Ishikawa (cell line): ENCODE results near the gene SIT1.
A peak's percentile ranks its signal among the peaks of the same experiment; 100 is the strongest.

ENCODE experiments used
- CEBPB ChIP-seq: IDR thresholded peaks from 2 replicates; pipeline ENCODE4 v1.6.1; 2012
- CREB1 ChIP-seq: IDR thresholded peaks from 2 replicates; pipeline ENCODE4 v1.6.1; 2012; ENCODE audit warnings: low read depth
- EGR1 ChIP-seq: IDR thresholded peaks from 2 replicates; pipeline ENCODE4 v1.6.1; 2012
- EP300 ChIP-seq: IDR thresholded peaks from 2 replicates; pipeline ENCODE4 v1.6.1; 2012; ENCODE audit warnings: borderline replicate concordance
- FOXM1 ChIP-seq: IDR thresholded peaks from 2 replicates; pipeline ENCODE4 v1.6.1; 2012; ENCODE audit warnings: low read depth, borderline replicate concordance
- NFIC ChIP-seq: IDR thresholded peaks from 2 replicates; pipeline ENCODE4 v1.6.1; 2012
- RAD21 ChIP-seq: IDR thresholded peaks from 2 replicates; pipeline ENCODE4 v1.6.1; 2012; ENCODE audit warnings: low read depth
- TAF1 ChIP-seq: IDR thresholded peaks from 2 replicates; pipeline ENCODE4 v1.6.1; 2012; ENCODE audit warnings: low read depth, mild to moderate bottlenecking
- TCF12 ChIP-seq: IDR thresholded peaks from 2 replicates; pipeline ENCODE4 v1.6.1; 2012; ENCODE audit warnings: low read depth
- TEAD4 ChIP-seq: IDR thresholded peaks from 2 replicates; pipeline ENCODE4 v1.6.1; 2012
- YY1 ChIP-seq: IDR thresholded peaks from 2 replicates; pipeline ENCODE4 v1.6.1; 2012; ENCODE audit warnings: low read depth
- ZBTB7A ChIP-seq: IDR thresholded peaks from 2 replicates; pipeline ENCODE4 v1.6.1; 2012; ENCODE audit warnings: low read depth
- TF ChIP-seq, protein P1 (sequence below): IDR thresholded peaks from 2 replicates; pipeline ENCODE4 v1.6.1; 2012; ENCODE audit warnings: low read depth, mild to moderate bottlenecking
- TF ChIP-seq, protein P2 (sequence below): IDR thresholded peaks from 2 replicates; pipeline ENCODE4 v1.6.1; 2012
- TF ChIP-seq, protein P3 (sequence below): IDR thresholded peaks from 2 replicates; pipeline ENCODE4 v1.6.1; 2012

SIT1 gene

DNA sequence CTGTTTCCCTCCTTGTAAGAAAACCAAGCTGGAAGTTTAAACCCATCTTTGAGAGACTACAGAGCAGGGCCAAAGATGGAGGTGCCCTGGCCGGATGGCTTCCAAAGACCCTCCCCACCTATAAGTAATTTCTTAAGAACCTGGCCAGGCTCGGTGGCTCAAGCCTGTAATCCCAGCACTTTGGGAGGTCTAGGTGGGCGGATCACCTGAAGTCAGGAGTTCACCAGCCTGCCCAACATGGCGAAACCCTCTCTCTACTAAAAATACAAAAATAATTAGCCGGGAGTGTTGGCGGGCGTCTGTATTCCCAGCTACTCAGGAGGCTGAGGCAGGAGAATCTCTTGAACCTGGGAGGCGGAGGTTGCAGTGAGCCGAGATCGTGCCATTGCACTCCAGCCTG is 5.0 kb downstream of the SIT1 start:
- TF ChIP-seq EGR1 = peak; percentile 19; the same call in 1 of the 2 replicates

DNA sequence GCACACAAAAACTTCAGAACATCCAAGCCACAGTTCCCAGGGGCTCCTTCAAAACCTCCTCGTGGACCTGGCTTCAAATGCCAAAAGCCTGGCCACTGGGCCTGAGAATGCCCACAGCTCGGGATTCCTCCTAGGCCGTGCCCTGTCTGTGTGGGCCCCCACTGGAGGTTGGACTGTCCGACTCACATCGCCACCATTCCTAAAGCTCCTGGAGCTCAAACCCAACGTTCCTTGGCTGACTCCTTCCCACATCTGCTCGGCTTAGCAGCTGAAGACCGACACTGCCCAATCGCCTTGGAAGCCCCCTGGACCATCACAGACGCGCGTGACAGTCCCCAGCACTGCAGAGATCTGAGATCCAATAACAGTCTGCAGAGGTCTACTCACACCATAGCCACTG is 7.7 kb downstream of the SIT1 start:
- no peak for TF ChIP-seq YY1
- no peak for TF ChIP-seq NFIC
- TF ChIP-seq CEBPB = no peak

DNA sequence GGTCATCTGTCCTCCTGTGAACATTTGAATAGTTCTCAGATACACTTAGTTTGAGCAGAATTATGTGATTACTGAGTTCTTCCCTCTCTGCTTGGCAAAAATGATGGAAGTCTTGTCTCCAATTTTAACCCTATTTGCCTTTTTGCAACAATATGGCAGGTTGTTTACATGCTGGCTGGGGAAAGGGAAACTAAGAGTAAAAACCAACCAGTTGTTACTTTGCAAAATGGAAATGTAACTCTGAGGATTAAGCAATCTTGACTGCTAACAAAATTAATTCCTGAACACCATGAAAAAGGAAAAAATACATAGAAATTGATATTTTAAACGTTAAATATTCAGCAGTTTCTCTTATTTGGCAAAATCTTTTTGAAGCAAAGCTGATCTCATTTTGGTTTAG is 11.1 kb downstream of the SIT1 start:
- TF ChIP-seq CEBPB = no peak
- no peak for TF ChIP-seq NFIC

DNA sequence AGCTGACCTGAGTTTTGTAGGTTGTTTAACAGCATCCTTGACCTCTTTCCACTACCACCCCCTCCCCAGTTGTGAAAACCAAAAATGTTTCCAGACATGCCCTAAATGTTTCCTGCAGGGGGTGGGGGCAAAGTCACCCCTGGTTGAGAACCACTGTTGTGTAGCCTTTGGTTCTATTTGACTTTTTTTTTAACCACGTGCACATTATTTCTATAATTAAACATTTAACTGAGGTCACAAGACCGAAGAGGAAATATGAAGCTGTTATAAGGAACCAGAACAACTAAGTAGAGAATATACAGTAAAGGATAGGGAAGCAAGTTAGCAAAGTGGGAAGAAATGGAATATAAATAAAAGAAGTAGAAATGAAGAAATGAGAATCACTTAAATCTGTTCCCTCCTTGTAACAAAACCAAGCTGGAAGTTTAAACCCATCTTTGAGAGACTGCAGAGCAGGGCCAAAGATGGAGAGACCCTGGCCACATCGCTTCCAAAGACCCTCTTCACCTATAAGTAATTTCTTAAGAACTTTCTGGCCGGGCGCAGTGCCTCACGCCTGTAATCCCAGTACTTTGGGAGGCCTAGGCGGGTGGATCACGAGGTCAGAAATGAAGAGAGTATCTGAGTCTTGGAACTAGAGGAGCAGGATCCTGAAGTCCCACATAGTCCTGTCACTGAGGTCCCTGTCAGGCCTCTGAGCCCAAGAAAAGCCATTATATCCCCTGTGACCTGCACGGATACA is 14.4 kb downstream of the SIT1 start:
- TF ChIP-seq CREB1 (no peak), EGR1 (no peak), TEAD4 (no peak), ZBTB7A (no peak), TAF1 (no peak), EP300 (no peak), CEBPB (no peak), FOXM1 (no peak)
- TF ChIP-seq, protein P1, sequence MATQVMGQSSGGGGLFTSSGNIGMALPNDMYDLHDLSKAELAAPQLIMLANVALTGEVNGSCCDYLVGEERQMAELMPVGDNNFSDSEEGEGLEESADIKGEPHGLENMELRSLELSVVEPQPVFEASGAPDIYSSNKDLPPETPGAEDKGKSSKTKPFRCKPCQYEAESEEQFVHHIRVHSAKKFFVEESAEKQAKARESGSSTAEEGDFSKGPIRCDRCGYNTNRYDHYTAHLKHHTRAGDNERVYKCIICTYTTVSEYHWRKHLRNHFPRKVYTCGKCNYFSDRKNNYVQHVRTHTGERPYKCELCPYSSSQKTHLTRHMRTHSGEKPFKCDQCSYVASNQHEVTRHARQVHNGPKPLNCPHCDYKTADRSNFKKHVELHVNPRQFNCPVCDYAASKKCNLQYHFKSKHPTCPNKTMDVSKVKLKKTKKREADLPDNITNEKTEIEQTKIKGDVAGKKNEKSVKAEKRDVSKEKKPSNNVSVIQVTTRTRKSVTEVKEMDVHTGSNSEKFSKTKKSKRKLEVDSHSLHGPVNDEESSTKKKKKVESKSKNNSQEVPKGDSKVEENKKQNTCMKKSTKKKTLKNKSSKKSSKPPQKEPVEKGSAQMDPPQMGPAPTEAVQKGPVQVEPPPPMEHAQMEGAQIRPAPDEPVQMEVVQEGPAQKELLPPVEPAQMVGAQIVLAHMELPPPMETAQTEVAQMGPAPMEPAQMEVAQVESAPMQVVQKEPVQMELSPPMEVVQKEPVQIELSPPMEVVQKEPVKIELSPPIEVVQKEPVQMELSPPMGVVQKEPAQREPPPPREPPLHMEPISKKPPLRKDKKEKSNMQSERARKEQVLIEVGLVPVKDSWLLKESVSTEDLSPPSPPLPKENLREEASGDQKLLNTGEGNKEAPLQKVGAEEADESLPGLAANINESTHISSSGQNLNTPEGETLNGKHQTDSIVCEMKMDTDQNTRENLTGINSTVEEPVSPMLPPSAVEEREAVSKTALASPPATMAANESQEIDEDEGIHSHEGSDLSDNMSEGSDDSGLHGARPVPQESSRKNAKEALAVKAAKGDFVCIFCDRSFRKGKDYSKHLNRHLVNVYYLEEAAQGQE = no peak
- TF ChIP-seq, protein P2, sequence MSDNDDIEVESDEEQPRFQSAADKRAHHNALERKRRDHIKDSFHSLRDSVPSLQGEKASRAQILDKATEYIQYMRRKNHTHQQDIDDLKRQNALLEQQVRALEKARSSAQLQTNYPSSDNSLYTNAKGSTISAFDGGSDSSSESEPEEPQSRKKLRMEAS = no peak

DNA sequence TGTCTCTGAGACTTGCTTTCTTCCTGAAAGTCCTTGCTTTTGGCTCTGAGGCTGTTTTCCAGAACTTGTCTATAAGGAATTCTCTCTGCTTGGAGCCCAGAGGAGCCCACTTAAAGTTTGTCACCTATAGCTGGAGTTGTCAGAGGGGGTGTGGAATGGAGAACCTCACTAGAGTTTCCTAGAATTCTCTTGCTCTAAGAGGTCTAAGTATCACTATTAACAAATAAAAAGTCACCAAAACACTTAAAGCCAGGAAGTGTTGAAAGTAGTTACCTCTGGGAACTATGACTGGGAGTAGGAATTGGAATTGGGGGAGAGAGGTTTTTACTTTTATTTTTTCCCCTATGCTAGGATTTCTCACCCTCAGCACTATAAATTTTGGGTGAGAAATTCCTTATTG is 15.0 kb downstream of the SIT1 start:
- no peak for TF ChIP-seq CEBPB
- TF ChIP-seq FOXM1 = no peak
- no peak for TF ChIP-seq TAF1
- no peak for TF ChIP-seq TEAD4
- TF ChIP-seq RAD21 = no peak

DNA sequence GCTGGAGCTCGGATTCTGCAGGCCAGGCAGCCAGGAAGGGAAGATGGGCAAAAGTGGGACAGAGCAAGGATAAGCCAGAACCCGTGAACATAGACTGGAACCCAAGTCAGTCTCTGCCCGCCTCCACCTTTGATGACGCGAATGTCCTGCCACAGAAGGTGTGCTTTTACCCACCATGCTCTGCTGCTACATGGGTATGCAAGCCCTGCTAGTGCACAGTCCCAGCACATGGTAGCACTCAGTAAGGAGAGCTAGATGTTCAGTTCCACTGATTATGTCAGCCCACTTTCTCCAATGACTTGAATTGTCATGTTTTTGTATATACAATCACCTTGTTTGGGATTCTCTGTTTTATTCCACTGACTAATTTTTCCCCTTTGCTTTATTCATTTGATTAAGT is 21.1 kb downstream of the SIT1 start:
- TF ChIP-seq NFIC = no peak
- no peak for TF ChIP-seq TEAD4
- no peak for TF ChIP-seq TCF12
- TF ChIP-seq FOXM1 = no peak
- TF ChIP-seq YY1 = no peak
- TF ChIP-seq CREB1 = no peak
- TF ChIP-seq, protein P1 = no peak
- TF ChIP-seq, protein P3, sequence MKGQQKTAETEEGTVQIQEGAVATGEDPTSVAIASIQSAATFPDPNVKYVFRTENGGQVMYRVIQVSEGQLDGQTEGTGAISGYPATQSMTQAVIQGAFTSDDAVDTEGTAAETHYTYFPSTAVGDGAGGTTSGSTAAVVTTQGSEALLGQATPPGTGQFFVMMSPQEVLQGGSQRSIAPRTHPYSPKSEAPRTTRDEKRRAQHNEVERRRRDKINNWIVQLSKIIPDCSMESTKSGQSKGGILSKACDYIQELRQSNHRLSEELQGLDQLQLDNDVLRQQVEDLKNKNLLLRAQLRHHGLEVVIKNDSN = no peak
- TF ChIP-seq TAF1 = no peak
- TF ChIP-seq, protein P2 = no peak
- TF ChIP-seq RAD21 = no peak
- TF ChIP-seq EP300 = no peak

DNA sequence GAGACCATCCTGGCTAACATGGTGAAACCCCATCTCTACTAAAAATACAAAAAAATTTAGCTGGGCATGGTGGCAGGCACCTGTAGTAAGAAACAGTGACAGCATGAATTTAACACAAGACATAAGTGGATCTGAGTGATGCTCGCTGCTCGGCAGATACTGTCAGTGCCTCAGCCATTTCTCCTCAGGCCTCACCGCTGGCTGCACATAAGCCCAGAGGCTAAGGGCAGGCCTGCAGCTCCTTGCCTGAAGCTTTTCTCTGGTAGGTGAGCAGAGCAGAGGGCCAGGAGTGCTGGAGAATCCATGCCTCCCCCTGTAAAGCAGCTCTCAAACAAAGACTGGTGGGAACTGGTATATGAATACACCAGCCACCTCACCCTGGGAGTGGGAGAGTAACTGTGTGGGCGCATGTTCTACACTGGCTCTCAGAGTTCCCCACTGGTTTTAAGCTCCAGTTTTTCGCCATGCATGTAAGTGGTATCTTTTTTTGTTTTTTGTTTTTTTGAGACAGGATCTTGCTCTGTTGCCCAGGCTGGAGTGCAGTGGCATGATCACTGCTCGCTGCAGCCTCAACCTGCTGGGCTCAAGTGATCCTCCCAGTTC is 22.2 kb downstream of the SIT1 start:
- TF ChIP-seq, protein P1 = no peak
- TF ChIP-seq TEAD4 (no peak), EP300 (no peak), TCF12 (no peak), CREB1 (no peak), CEBPB (no peak), FOXM1 (no peak), ZBTB7A (no peak), EGR1 (no peak)
- TF ChIP-seq, protein P2 = no peak
- TF ChIP-seq, protein P3 = no peak
